Measurements from ENCODE around the gene ALDH3A1.

ALDH3A1 gene

GRCh38 chr17:19717031-19717360, 31.1 kb downstream of the ALDH3A1 start:
- Histone ChIP-seq H3K4me3 (ENCODE audit: low read depth, low read length) (no peak overlapping the region), H3K4me2 (ENCODE audit: low read length) (no peak overlapping the region), H3K27ac (no peak overlapping the region), H3K9me3 (ENCODE audit: control insufficient read depth, low read length) (no peaks in the 10 kb centered on the region), H2AFZ (no peak overlapping the region), H3K27me3 (ENCODE audit: control insufficient read depth, insufficient read depth, low read length) (no peaks in the 10 kb centered on the region), H3K36me3 (ENCODE audit: control insufficient read depth, insufficient read depth, low read length) (no peaks in the 10 kb centered on the region), H3K79me2 (no peaks in the 10 kb centered on the region), H3K9ac (no peak overlapping the region), H3K4me1 (peaks cover 9% of the 10 kb centered on the region)
- no peak for TF ChIP-seq CTCF (IDR thresholded peaks at IDR 0.05)

GRCh38 chr17:19716108-19717030, 31.7 kb downstream of the ALDH3A1 start, which contains the start of gene SLC47A2:
Gene SLC47A2, minus strand, starts transcription at chr17:19716584. Its CDS starts 29 bp downstream, at chr17:19716555.
- no peak for TF ChIP-seq CTCF (IDR thresholded peaks at IDR 0.05)
- H3K9ac ChIP-seq = no peak within 1 kb of the TSS
- H2AFZ ChIP-seq = no peak within 1 kb of the TSS
- H3K79me2 ChIP-seq = no peaks in the 10 kb centered on the region
- no peak within 1 kb of the TSS for H3K4me2 ChIP-seq (ENCODE audit: low read length)
- no peak within 1 kb of the TSS for H3K4me3 ChIP-seq (ENCODE audit: low read depth, low read length)
- no peaks in the 10 kb centered on the region for H3K9me3 ChIP-seq (ENCODE audit: control insufficient read depth, low read length)
- peaks cover 9% of the 10 kb centered on the region for H3K4me1 ChIP-seq
- H3K27ac ChIP-seq = no peak within 1 kb of the TSS
- no peaks in the 10 kb centered on the region for H3K27me3 ChIP-seq (ENCODE audit: control insufficient read depth, insufficient read depth, low read length)
- H3K36me3 ChIP-seq (ENCODE audit: control insufficient read depth, insufficient read depth, low read length) = no peaks in the 10 kb centered on the region

- H2AFZ ChIP-seq = no peak overlapping the region
- no peaks in the 10 kb centered on the region for H3K79me2 ChIP-seq
- no peak overlapping the region for H3K4me2 ChIP-seq (ENCODE audit: low read length)
- H3K27me3 ChIP-seq (ENCODE audit: control insufficient read depth, insufficient read depth, low read length) = no peaks in the 10 kb centered on the region
- no peak overlapping the region for H3K4me3 ChIP-seq (ENCODE audit: low read depth, low read length)
- no peak for TF ChIP-seq CTCF (IDR thresholded peaks at IDR 0.05)
- H3K4me1 ChIP-seq = no peaks in the 10 kb centered on the region
- H3K9ac ChIP-seq = no peak overlapping the region
- no peaks in the 10 kb centered on the region for H3K36me3 ChIP-seq (ENCODE audit: control insufficient read depth, insufficient read depth, low read length)
- no peak overlapping the region for H3K27ac ChIP-seq
- H3K9me3 ChIP-seq (ENCODE audit: control insufficient read depth, low read length) = no peaks in the 10 kb centered on the region
Measured at GRCh38 chr17:19714542-19715411, 33.3 kb downstream of the ALDH3A1 start.

GRCh38 chr17:19713901-19714361, 34.2 kb downstream of the ALDH3A1 start:
- Histone ChIP-seq H3K27me3 (ENCODE audit: control insufficient read depth, insufficient read depth, low read length) (no peaks in the 10 kb centered on the region), H3K36me3 (ENCODE audit: control insufficient read depth, insufficient read depth, low read length) (no peaks in the 10 kb centered on the region), H2AFZ (no peak overlapping the region), H3K27ac (no peak overlapping the region), H3K4me1 (no peaks in the 10 kb centered on the region), H3K9ac (no peak overlapping the region), H3K4me3 (ENCODE audit: low read depth, low read length) (no peak overlapping the region), H3K4me2 (ENCODE audit: low read length) (no peak overlapping the region), H3K9me3 (ENCODE audit: control insufficient read depth, low read length) (no peaks in the 10 kb centered on the region), H3K79me2 (no peaks in the 10 kb centered on the region)
- TF ChIP-seq CTCF (IDR thresholded peaks at IDR 0.05) = no peak

Data from parathyroid adenoma (tissue), 2 donors.